ENCODE measurements around the gene CAMSAP2. TPM values are rescaled to one million over a fixed set of nuclear protein-coding genes. Genes with fewer than 3 reads are reported as not detected.

CAMSAP2 gene
- total and polyA plus RNA-seq, 10 of the 15 experiments (the other 5 are each of a cell fraction or from before 2014, with no cell fraction given), result 3.9 to 19.8 (median 8.0) TPM

DNA sequence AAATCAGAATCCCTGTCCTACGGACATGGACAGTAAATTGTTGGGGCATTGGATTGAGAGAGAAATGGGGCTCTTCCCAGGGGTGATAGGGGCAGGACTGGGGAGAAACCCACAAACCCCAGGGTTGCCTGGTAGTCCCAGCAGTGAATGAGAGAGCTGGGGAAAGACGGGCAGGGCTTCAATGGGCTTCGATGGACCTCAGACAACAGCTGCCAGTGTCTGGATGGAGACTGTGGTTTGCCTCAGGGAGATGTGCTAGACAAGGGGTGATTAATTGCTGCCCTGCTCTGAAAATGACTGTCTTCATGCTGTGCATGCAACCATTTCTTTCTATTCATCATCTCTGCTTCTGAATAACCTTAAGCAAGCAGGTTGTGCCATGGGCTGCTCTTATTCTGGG lies 141.5 kb downstream of the CAMSAP2 start (continued):
- TF ChIP-seq, protein P1, sequence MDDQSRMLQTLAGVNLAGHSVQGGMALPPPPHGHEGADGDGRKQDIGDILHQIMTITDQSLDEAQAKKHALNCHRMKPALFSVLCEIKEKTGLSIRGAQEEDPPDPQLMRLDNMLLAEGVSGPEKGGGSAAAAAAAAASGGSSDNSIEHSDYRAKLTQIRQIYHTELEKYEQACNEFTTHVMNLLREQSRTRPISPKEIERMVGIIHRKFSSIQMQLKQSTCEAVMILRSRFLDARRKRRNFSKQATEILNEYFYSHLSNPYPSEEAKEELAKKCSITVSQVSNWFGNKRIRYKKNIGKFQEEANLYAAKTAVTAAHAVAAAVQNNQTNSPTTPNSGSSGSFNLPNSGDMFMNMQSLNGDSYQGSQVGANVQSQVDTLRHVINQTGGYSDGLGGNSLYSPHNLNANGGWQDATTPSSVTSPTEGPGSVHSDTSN (IDR thresholded peaks at IDR 0.05; ENCODE audit: insufficient replicate concordance, low read depth, low read length), result peak; percentile 93
- TF ChIP-seq, protein P2, sequence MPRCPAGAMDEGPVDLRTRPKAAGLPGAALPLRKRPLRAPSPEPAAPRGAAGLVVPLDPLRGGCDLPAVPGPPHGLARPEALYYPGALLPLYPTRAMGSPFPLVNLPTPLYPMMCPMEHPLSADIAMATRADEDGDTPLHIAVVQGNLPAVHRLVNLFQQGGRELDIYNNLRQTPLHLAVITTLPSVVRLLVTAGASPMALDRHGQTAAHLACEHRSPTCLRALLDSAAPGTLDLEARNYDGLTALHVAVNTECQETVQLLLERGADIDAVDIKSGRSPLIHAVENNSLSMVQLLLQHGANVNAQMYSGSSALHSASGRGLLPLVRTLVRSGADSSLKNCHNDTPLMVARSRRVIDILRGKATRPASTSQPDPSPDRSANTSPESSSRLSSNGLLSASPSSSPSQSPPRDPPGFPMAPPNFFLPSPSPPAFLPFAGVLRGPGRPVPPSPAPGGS (IDR thresholded peaks at IDR 0.05; ENCODE audit: borderline replicate concordance, insufficient read depth, low read depth, low read length, poor library complexity, severe bottlenecking), result peak; percentile 27
- no peak for TF ChIP-seq ZSCAN29 (IDR thresholded peaks at IDR 0.05)
- TF ChIP-seq, protein P3, sequence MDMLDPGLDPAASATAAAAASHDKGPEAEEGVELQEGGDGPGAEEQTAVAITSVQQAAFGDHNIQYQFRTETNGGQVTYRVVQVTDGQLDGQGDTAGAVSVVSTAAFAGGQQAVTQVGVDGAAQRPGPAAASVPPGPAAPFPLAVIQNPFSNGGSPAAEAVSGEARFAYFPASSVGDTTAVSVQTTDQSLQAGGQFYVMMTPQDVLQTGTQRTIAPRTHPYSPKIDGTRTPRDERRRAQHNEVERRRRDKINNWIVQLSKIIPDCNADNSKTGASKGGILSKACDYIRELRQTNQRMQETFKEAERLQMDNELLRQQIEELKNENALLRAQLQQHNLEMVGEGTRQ (IDR thresholded peaks at IDR 0.05; ENCODE audit: borderline replicate concordance, low read depth, low read length), result no peak
- peak; percentile 87 for TF ChIP-seq CREM (IDR thresholded peaks at IDR 0.05; ENCODE audit: low read depth)
- TF ChIP-seq, protein P4, sequence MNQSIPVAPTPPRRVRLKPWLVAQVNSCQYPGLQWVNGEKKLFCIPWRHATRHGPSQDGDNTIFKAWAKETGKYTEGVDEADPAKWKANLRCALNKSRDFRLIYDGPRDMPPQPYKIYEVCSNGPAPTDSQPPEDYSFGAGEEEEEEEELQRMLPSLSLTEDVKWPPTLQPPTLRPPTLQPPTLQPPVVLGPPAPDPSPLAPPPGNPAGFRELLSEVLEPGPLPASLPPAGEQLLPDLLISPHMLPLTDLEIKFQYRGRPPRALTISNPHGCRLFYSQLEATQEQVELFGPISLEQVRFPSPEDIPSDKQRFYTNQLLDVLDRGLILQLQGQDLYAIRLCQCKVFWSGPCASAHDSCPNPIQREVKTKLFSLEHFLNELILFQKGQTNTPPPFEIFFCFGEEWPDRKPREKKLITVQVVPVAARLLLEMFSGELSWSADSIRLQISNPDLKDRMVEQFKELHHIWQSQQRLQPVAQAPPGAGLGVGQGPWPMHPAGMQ (IDR thresholded peaks at IDR 0.05; ENCODE audit: borderline replicate concordance), result no peak
- TF ChIP-seq ATF7 (IDR thresholded peaks at IDR 0.05; ENCODE audit: low read depth), result peak; percentile 83
- peak; percentile 25 for TF ChIP-seq SP1 (IDR thresholded peaks at IDR 0.05; ENCODE audit: low read depth, low read length)
- TF ChIP-seq STAT1 (conservative IDR thresholded peaks at IDR 0.05), result no peak
- TF ChIP-seq POLR2AphosphoS2 (IDR thresholded peaks at IDR 0.05; ENCODE audit: low read depth, low read length), result no peak
- no peak for TF ChIP-seq MYB (IDR thresholded peaks at IDR 0.05; ENCODE audit: borderline replicate concordance, low read depth, low read length)
- peak; percentile 48; the same call in 1 of the 2 replicates for TF ChIP-seq STAT3 (IDR thresholded peaks at IDR 0.05; ENCODE audit: low read depth, low read length)
- peak; percentile 48 to 73; a peak in 3 of 4 replicates for TF ChIP-seq BHLHE40 (IDR thresholded peaks at IDR 0.05; ENCODE audit: borderline replicate concordance in 1 of 2, low read depth in 2 of 2, low read length in 1 of 2)
- no peak for TF ChIP-seq TCF7 (IDR thresholded peaks at IDR 0.05; ENCODE audit: borderline replicate concordance)
- TF ChIP-seq, protein P5, sequence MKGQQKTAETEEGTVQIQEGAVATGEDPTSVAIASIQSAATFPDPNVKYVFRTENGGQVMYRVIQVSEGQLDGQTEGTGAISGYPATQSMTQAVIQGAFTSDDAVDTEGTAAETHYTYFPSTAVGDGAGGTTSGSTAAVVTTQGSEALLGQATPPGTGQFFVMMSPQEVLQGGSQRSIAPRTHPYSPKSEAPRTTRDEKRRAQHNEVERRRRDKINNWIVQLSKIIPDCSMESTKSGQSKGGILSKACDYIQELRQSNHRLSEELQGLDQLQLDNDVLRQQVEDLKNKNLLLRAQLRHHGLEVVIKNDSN (IDR thresholded peaks at IDR 0.05; ENCODE audit: borderline replicate concordance, extremely low read length, insufficient read depth, low read depth, low read length), result no peak
- TF ChIP-seq HDAC6 (IDR thresholded peaks at IDR 0.05; ENCODE audit: unreplicated experiment), result no peak
- no peak for TF ChIP-seq HDAC2 (IDR thresholded peaks at IDR 0.05)
- TF ChIP-seq CHD2 (IDR thresholded peaks at IDR 0.05; ENCODE audit: borderline replicate concordance, low read depth, low read length), result peak; percentile 66; the same call in 1 of the 2 replicates
- TF ChIP-seq, protein P6, sequence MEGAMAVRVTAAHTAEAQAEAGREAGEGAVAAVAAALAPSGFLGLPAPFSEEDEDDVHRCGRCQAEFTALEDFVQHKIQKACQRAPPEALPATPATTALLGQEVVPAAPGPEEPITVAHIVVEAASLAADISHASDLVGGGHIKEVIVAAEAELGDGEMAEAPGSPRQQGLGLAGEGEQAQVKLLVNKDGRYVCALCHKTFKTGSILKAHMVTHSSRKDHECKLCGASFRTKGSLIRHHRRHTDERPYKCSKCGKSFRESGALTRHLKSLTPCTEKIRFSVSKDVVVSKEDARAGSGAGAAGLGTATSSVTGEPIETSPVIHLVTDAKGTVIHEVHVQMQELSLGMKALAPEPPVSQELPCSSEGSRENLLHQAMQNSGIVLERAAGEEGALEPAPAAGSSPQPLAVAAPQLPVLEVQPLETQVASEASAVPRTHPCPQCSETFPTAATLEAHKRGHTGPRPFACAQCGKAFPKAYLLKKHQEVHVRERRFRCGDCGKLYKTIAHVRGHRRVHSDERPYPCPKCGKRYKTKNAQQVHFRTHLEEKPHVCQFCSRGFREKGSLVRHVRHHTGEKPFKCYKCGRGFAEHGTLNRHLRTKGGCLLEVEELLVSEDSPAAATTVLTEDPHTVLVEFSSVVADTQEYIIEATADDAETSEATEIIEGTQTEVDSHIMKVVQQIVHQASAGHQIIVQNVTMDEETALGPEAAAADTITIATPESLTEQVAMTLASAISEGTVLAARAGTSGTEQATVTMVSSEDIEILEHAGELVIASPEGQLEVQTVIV (IDR thresholded peaks at IDR 0.05; ENCODE audit: borderline replicate concordance, partially characterized antibody), result no peak
- no peak for TF ChIP-seq LARP7 (IDR thresholded peaks at IDR 0.05)
- TF ChIP-seq EED (IDR thresholded peaks at IDR 0.05; ENCODE audit: low read depth), result peak; percentile 94
- peak; percentile 96 for TF ChIP-seq IKZF1 (conservative IDR thresholded peaks at IDR 0.05)
- TF ChIP-seq, protein P7, sequence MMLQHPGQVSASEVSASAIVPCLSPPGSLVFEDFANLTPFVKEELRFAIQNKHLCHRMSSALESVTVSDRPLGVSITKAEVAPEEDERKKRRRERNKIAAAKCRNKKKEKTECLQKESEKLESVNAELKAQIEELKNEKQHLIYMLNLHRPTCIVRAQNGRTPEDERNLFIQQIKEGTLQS (IDR thresholded peaks at IDR 0.05; ENCODE audit: borderline replicate concordance, extremely low read depth, low read depth, low read length), result no peak

Data from GM12878 (cell line).